SH-SY5Y (cell line): ENCODE data around the gene KCNJ6.

Source experiments
- GATA2 ChIP-seq: IDR thresholded peaks from 2 replicates; pipeline ENCODE4 v1.6.1; 2011; ENCODE audit warnings: mild to moderate bottlenecking, low read depth, low read length
- GATA3 ChIP-seq: IDR thresholded peaks from 2 replicates; pipeline ENCODE4 v1.6.1; 2011; ENCODE audit warnings: low read depth, mild to moderate bottlenecking, low read length, moderate library complexity

DNA sequence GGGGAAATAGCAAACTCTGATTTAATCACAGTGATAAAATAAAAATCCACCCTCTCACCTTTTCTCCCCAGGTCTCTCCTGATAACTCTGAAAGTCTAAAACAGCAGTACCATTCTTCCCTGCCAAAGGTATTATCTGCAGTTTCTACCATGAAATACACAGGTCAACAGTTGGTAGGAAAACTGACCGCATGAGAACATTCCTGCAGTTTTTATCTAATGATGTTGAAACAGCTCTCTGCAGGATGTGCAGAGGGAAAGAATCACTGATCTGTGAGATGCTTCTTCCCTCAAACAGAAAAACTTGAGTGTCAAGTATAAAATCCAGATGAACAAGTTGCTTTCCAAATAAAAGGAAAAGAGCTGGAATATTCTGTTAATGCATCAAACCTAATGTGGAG lies 39.1 kb downstream of the KCNJ6 start:
- no peak for TF ChIP-seq GATA2
- no peak for TF ChIP-seq GATA3
